Measurements from ENCODE around the gene DUSP5.

DNA sequence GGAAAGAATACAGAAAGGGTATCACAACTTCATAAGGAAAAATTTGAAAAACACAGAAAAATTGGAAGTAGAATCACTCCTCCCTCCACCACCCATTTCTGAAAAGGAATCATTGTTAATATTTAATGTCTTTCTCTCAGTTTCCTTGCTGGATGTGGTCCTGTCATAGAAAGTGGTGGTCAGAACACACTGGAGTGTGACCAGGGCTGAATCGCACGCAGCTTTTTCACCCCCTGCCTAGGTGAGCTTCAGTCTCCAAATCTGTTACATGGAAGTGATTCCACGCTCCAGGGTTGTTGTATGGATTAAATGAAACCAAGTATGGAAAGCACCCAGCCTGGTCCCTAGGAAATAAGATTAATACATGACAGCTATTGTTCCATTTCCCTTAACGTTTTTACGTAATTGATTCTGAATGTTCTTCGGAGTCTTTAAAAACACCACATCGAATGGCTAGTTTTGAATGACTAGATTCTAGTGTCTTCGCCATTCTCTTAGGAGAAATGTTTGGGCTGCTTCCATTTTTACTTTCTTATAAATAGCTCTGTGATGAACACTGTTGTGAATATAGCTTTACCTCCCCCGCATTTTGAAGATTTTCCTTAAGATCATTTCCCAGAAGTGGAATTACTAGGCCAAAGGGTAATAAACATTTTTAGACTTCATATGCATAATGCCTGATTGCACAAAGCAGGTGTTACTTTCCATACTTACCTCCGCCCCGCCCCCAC is 10.9 kb upstream of the DUSP5 start:
- TF ChIP-seq POLR2A (IDR thresholded peaks at IDR 0.05): no peak
- TF ChIP-seq, protein P1, sequence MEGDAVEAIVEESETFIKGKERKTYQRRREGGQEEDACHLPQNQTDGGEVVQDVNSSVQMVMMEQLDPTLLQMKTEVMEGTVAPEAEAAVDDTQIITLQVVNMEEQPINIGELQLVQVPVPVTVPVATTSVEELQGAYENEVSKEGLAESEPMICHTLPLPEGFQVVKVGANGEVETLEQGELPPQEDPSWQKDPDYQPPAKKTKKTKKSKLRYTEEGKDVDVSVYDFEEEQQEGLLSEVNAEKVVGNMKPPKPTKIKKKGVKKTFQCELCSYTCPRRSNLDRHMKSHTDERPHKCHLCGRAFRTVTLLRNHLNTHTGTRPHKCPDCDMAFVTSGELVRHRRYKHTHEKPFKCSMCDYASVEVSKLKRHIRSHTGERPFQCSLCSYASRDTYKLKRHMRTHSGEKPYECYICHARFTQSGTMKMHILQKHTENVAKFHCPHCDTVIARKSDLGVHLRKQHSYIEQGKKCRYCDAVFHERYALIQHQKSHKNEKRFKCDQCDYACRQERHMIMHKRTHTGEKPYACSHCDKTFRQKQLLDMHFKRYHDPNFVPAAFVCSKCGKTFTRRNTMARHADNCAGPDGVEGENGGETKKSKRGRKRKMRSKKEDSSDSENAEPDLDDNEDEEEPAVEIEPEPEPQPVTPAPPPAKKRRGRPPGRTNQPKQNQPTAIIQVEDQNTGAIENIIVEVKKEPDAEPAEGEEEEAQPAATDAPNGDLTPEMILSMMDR (IDR thresholded peaks at IDR 0.05): no peak

Measured in Peyer's patch (tissue), 4 donors.